Body of pancreas (tissue), 4 donors: Measurements from ENCODE around the gene BTBD18.

Experiments used
- POLR2A ChIP-seq, 3 donors: fragments of 450-650 bp; IDR thresholded peaks; one replicate each; pipeline ENCODE4 v1.6.1; 2016; ENCODE audit warnings: antibody characterized with exemption in 3 of 3, mild to moderate bottlenecking in 2 of 3
- TF ChIP-seq, protein P1 (sequence below), 7 experiments: fragments of 450-650 bp in 4 of 7; fragments of 200-600 bp in 3 of 7; sonication (generic) in 3 of 7; IDR thresholded peaks; one replicate each; pipeline ENCODE4 v1.5.1; 2016 to 2019; ENCODE audit warnings: antibody characterized with exemption in 7 of 7

DNA sequence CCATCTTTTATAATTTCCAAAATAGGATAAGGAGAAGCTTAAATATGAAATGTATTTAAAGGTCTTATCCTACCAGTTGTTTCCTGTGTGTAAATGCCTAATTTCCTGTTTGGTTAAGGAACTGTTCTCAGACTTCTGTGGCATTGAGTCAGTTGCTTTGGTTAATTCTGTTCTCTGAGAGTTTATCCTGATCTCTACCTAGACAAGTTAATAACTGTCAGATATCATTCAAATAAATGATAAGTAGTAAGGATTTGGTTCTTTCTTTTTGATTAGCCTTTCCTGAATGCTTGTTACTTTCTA, 49.5 kb upstream of the BTBD18 start:
- TF ChIP-seq, protein P1, sequence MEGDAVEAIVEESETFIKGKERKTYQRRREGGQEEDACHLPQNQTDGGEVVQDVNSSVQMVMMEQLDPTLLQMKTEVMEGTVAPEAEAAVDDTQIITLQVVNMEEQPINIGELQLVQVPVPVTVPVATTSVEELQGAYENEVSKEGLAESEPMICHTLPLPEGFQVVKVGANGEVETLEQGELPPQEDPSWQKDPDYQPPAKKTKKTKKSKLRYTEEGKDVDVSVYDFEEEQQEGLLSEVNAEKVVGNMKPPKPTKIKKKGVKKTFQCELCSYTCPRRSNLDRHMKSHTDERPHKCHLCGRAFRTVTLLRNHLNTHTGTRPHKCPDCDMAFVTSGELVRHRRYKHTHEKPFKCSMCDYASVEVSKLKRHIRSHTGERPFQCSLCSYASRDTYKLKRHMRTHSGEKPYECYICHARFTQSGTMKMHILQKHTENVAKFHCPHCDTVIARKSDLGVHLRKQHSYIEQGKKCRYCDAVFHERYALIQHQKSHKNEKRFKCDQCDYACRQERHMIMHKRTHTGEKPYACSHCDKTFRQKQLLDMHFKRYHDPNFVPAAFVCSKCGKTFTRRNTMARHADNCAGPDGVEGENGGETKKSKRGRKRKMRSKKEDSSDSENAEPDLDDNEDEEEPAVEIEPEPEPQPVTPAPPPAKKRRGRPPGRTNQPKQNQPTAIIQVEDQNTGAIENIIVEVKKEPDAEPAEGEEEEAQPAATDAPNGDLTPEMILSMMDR (IDR thresholded peaks at IDR 0.05) = no peak
- TF ChIP-seq POLR2A (IDR thresholded peaks at IDR 0.05) = no peak
